HG02642 (cell line): ENCODE data around the gene RASSF5.

Experiments used
- ATAC-seq: cut with Tn5 transposase; IDR thresholded peaks from one replicate; pipeline ENCODE4 v1.9.1; 2021; ENCODE audit warnings: mild to moderate bottlenecking; ENCODE audit not compliant: unreplicated experiment, poor library complexity

Gene RASSF5

DNA sequence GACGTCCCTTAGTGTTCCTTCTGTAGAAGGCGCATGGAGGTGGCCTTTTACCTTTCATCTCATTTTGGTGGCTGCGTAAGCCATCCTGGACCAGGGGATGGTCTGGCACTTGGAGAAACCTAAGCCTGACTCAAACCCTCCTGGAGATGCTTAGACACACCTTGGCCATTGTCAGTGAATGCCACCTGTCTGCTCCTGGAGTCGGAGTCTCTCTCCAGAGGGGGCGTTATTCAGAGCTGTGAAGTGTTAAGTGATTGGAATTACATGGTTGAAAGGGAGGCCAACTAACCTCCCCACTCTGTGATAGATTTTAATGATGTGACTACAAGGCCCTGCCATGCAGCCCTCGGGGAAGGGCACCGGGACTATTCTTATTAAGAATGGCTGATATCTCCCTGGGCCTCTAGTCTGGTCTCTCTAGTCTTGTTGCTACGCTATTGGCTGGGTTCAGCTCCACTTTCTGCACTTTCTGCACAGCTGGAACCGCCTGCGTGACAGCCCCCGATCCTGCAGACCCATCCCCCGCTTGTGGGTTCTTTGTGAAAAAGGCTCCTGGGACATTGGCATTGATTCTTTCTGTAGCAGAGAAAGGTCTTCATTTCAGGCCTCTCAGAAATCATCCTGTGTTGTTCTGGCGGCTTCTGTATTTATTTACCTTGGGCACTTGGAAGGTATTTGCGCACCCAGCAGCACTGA lies 4.2 kb downstream of the RASSF5 start:
- no peak for ATAC-seq

DNA sequence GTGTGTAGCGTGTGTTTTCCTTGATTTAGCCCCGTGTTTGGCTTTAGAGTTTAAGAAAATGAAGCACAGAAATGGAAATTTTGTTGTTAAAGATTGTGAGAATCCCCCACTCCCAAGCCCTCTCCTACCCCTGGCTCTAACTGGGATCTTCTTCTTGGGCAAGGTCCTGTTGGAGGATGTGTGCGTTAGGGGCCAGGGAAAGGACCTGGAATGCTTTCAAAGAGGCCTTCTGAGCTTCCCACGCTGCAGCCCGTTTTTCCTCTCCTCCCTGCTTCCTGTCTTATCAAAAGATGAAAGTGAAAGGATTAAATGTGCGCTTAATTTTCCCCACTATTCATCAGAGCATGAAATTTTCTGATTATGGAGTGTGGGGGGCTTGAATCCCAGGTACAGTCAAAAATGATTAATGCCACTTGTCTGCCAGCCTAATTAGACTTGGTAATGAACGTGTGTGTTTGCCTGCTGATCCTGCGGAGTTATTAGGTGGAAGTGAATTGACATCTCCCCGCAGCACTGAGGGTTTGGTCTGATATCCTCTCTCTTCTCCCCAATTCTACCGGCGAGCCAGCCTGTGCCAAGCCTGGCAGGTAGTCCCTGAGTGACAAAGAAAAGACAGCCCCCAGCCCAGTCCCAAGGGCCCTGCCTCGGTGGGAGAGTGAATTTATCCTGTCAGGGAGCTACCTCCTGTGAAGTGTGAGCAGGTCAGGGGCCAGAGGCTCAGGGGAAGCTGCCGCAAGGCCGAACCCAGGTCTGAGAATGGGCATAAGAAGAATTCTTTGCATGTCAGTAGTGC lies 4.9 kb downstream of the RASSF5 start:
- ATAC-seq: no peak

DNA sequence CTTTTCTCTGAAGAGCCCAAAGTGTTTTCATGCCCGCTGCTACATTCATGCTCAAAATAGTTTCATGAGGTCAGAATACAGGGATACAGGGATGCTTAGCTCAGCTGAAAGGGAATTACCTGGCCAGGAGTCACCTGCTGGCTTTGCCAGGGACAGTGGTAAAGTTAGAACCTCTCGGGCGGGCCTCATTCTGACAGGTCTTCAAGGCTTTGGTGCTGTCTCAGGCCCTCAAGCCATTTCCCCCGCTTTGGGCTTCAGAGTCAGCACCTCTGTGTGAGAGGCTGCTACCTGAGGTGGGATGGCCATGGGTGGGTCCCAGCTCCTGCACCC lies 5.5 kb downstream of the RASSF5 start:
- ATAC-seq: no peak

DNA sequence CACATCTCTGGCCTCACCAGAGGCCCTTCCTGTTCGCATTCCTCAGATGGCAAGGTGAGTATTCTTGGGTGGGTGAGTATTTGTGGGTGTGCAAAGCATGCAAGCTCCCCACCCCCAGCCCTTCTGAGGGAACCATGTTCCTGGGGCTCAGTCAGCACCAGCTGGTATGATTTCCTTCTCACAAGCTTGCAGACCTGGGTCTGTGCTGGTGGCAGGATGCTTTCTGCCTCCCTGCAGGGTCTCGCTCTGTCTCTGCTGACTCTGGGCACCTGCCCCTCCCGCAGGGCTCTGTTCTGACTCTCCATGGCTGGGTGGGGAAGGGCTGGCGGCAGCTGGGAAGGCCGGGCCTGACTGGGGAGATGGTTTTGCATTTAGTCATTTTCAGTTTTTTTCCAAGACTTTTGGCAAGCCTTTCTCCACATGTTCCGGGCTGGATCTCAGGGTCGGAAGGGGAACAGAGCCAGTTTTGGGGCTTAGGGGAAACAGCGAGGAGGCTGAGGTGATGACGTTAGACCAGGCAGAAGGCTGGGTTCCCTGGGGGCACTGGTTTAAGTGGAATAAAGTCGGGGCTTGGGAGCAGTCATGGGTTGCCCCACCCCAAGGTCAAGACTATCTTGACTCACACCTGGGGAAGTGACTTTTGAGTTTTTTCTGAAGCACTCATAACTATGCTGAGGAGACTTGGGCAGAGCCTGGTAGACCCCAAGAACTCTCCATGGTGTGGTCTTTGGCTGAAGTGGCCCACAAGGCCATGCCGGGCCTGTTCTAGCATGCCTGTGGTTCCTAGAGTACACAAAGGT lies 6.2 kb downstream of the RASSF5 start:
- no peak for ATAC-seq

DNA sequence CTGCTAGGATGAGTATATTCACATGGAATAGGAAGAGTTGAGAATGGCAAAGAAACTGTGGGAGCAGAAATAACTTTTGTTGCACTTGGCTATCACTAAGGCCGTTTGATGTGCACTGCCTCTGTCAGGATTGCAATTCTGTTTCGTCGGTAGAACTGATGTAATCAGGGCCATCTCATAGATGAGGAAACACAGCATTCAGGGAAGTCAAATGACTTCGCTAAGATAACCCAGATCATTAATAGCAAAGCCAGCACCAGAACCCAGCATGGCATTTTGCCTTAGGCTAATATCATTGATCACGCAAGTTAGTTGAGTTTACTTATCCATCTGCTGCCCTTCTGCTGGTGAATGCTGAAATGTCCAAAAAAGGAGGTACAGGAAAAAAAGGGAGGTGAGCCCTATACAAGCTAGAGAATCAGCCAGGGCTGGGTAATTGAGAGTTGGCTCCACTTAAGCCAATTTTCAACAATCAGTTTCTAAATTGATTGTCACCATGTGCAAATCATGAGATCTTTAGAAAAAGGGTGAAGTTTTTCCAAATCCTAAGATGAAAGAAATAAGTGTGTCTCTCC lies 7.6 kb downstream of the RASSF5 start:
- no peak for ATAC-seq

DNA sequence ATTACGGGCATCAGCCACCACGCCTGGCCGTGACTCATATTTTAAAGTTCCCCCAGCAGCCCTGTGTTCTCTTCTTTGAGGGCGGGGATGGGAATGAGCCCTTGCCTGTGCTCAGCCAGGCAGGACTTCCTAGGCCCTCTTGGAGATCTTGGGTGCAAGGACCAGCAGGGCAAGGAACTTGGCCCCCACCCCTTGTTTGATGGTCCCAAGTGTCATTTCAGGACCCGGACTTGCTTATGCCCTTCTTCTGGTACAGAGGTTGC lies 9.3 kb downstream of the RASSF5 start:
- no peak for ATAC-seq

DNA sequence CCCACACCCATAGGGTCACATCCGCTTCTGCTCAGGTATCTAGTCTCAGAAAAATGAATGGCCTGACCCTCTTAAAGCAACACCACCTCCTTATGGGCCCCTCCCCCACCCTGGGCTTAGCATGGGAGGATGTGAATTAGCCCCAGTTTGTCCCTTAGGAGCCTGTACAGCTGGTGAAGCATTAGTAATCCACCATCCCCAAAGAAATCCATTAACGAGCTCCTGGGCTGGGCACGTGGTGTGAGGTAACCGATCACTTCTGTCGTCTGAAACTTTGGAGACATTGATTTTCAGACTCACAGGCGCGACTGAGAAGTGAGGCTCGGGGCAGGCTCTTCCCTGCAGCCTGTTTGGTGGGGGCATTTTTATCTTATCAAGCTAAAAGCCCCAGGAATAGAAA lies 10.5 kb downstream of the RASSF5 start:
- no peak for ATAC-seq

DNA sequence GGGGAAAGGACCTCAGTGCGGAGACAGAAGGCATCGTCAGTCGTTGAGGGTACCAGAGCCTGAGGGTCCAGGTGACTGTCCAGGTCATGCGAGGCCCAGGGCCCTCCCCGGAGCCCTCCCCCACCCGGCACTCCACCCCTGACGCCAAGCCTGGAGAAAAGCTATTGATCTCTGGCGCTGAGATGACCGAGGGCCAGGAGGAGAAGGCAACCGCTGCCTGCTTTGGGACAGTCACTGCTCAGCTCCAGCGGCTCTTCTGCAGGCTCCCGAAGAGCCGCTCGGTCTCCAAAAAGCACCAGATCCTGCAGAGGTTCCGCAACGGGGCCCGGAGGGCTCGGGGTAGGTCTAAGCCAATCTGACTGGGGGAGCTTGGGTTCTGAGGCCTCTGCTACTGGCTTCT lies 10.9 kb downstream of the RASSF5 start:
- ATAC-seq: no peak

DNA sequence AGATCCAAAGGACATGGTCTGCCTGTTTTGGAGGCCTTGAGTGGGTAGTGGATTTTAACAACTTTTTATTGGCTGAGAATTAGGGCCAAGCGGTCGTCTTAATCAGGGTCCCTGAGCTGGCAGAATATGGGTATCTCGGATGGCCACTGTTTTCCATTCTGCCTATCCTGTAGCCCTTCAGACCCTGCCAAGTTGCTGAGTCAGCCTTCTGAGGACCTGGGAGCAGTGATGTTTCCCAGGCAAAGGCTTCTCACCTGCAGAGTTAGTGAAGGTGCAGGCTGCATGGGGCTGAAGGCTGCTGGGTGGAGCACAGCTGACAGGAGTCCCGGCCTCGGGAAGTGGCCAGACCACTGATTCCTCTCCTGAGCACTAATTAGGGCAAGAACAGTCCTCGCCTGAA lies 11.4 kb downstream of the RASSF5 start:
- ATAC-seq: no peak

DNA sequence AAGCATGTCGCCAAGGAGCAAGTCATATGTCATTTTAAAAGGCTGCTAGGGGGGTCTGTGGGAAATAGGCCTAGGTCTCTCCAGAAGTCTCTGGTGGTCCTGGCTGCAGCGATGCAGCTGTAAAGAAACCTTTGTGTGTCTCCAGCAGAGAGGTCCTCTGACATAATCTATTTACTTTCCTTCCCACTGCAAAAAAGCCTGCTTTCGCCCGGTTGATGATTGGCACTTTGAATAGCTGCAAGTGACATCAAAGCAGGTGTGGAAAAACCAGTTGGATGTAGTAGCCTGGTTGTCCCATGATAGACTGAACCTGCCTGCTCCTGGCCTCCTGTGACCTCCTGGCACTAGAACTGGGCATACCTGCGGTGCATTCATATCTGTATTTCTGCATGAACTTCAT lies 13.8 kb downstream of the RASSF5 start:
- no peak for ATAC-seq

DNA sequence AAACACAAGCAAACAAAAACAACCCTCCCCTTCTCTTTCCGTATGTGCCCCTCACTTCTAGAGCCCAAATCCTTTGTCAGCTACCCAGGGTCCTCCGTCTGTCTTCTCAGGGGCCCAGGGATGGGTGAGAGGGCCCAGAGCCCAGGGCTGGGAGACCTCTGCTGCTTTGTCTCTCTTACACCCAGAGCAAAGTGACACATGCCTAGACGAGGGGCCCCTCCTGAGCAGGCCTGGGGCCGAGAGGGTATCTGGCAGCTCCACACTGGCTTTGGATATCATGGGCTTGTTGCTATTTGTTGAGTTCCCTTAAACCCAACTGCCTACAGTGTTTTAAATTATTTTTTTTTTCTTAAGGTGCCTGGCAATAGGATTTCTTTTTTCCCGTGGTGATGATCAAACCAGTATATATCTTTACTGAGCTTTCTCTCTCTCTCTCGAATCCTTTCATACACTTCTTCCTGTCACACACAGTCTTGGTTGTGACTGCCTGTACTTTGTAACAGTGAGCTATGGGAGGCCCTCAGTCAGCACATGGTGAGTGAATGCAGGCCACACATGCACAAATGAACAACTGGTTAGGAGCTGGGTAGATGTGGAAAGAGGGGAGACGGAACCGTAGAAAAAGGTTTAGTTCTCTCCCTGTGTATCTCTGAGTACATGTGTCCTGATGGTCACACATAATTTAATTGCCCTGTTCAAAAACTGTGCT lies 14.5 kb downstream of the RASSF5 start:
- no peak for ATAC-seq

DNA sequence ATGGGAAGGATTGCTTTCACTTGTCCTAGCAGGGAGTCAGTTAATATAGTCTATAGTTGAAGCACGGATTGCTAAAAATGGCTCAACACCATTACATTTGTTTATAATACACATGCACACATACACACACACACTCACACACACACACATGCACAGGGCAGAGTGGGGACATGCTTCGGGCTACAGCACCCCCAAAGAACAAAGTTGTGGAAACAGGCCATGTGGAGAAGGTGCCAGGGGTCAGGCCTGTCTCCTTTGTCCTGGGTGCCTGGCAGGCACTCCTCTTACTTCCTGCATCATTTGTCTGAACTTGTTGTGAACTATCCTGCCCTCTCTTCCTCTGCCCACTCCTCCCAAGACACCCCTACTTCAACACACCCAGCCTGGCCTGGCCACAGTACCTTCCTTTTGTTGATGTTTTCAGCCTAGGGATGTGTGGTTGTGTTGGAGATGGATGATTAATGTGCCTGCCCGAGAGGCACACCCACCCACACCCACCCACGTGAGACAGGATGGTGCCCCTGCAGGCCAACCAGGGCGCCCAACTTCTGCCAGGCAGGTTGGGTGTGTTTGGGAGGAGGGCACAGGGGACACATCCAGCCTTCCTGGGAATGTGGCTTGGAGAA lies 17.5 kb downstream of the RASSF5 start:
- ATAC-seq: no peak

DNA sequence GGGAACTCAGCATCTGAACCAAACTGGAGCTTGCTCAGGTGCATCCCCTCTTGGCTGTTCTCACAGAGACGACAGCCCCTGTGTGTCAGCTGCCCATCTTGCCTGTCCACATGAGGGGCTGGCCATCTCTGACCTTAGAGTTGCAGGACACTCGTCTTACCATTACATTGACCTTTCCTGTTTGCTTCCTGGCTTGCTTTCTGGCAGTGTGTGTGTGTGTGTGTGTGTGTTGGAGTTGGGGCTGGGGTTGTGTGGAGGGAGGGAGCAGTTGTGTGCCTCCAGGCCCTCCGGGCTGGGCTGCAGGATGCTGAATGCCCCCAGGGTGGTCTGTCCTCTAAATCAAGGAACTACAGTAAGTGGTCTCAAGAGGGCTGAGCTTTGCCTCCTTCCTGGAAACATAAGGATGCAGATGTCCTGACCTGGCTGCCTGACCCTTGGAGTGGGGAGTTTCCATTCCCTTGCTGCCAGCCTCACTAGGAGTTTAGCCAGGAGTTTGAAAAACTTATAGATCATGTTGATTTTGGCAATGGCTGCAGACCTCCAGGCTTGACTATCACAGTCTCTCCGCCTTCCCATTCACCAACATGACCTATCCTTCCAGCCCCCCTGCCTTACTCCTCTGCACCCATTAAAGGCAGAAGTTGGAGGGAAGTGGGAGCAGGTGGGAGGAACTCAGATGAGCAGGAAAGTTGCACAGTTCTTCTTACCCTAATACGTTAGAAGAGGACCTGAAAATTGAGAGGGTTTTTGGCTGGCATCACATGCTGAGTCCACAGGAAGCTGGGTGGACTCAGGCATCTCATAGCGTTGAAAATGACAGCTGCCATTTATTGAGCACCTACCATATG lies 19.0 kb downstream of the RASSF5 start:
- no peak for ATAC-seq

DNA sequence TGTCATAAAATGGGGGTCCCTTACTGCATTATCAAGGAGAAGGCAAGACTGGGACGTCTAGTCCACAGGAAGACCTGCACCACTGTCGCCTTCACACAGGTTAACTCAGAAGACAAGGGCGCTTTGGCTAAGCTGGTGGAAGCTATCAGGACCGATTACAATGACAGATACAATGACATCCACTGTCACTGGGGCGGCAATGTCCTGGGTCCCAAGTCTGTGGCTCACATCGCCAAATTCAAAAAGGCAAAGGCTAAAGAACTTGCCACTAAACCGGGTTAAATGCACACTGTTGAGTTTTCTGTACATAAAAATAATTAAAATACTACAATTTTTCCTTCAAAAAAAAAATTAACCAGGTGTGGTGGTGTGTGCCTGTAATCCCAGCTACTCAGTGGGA lies 22.1 kb downstream of the RASSF5 start:
- ATAC-seq: no peak

DNA sequence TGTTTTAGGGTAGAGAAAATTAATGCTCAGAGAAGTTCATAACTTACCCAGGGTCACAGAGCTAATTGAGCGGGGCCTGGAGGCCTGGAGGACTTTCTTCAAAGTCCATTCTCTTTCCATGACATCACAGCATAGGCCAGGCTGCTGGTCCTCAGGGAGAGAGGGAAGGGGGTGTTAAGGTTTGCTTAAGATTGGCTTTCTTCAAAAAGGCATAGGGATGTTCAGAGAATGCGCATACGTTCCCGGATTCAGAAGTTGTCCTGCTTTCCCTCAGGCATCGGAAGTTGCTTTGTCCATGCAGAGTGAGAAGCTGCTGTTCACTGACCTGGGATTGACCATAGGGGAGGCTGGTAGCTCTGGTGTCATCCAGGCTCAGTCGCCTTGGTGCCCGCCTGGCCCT lies 25.0 kb downstream of the RASSF5 start:
- no peak for ATAC-seq

DNA sequence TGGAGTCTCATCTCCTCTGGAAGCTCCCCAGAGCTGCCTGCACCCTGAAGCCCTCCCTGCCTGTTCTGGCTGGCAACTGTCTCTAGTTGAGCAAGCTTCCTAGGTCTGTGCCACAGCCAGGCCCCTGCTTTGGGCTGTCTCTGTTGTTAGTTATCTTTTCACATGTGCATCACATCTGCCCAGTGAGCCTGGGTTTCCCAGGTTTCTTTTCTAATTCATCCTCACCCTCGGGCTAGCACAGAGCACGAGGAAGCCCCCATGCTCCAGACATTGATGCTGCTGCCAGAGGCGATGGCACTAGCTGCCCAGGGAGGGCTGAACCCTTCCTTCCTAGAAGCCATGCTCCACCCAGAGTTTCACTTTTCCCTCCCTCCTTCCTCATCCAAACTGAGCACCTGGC lies 27.2 kb downstream of the RASSF5 start:
- ATAC-seq: no peak

DNA sequence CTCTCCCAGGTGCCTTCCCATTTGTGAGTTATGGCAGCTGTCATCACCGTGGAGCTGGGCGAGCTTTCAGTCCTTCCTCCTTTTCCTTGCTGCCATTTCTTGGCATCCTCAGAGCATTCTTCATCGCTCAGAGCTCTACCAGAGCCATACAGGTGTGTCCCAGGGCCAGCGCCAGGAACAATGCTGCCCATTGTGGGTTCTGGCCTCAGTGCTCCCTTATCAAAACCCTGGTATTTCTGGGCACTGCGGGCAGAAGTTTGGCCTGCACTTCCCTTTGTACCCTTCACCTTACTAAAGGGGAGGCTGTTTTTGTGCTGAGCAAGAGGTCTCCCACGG lies 28.5 kb downstream of the RASSF5 start:
- no peak for ATAC-seq

DNA sequence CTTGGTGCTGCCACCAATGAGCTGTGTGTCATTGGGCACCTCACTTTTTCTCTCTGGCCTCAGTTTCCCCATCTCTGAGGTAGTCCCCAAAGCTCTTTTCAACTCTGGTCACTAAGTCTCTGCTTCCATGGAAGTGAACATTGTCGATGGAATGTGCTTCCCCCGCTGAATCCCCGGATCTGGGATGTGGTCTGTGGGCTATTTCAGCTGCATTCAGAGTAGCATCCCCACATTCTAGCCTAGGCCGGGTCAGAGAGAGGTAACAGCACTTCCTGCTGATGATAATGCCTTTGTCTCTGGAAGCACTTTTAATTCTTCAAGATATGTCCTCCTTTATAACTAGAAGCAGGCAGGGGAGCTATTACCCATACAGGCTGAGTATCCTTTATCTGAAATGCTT lies 29.8 kb downstream of the RASSF5 start:
- no peak for ATAC-seq

DNA sequence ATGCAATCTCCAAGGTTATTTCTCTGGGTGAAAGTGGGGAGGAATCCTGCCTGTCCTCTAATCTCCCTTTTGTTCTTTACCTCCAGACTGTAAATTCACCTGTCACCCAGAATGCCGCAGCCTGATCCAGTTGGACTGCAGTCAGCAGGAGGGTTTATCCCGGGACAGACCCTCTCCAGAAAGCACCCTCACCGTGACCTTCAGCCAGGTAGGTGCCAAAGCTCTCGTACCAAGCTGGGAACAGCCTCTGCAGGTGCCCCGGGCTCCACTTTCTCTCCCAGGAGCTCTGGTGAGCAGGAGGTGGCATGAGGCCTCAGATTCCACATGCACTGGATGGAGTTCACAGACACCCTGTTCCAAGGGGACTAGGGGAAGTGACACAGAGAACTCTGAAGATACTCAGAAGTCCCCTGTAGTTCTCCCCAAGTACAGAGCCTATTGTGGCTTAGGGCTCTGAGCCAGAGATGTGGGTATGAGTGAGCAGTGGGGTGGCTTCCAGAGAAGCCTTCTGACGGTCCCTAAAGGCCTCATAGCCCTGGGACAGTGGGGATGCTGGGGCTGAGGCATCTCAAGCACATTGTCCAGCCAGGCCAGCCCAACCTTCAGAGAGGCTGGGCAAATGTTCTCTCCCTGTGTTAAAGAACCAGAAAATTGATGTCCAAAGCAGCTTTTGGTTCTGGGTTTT lies 30.9 kb downstream of the RASSF5 start:
- ATAC-seq: no peak
